IgD-negative memory B cell (primary cell): ENCODE data around the gene OR5AS1. TPM values are rescaled to one million over a fixed set of nuclear protein-coding genes. Genes with fewer than 3 reads are reported as not detected.
"Not testable (repeated sequence)": the region's sequence is repeated elsewhere in the genome, so short reads cannot be mapped to it uniquely, and the experiment has no call there.

Source experiments
- H3K27ac Mint-ChIP-seq, 3 donors: one replicate each; pipeline ENCODE4 v1.8.0; 2020 to 2022; ENCODE audit warnings: mild to moderate bottlenecking in 3 of 3, mixed read lengths in 3 of 3, moderate library complexity in 1 of 3
- H3K27me3 Mint-ChIP-seq: one replicate; pipeline ENCODE4 v1.8.0; 2021; ENCODE audit warnings: mixed read lengths
- H3K36me3 Mint-ChIP-seq: one replicate; pipeline ENCODE4 v1.8.0; 2020; ENCODE audit warnings: mild to moderate bottlenecking, mixed read lengths
- H3K4me1 Mint-ChIP-seq, 3 donors: one replicate each; pipeline ENCODE4 v1.8.0; 2020 to 2022; ENCODE audit warnings: mixed read lengths in 3 of 3, mild to moderate bottlenecking in 1 of 3
- H3K4me3 Mint-ChIP-seq, 4 donors: one replicate each; pipeline ENCODE4 v1.8.0; 2020 to 2022; ENCODE audit warnings: mild to moderate bottlenecking in 4 of 4, mixed read lengths in 4 of 4, moderate library complexity in 3 of 4
- H3K9me3 Mint-ChIP-seq, 3 donors: one replicate each; pipeline ENCODE4 v1.8.0; 2020 to 2021; ENCODE audit warnings: mixed read lengths in 3 of 3, mild to moderate bottlenecking in 1 of 3
- polyA plus RNA-seq: library from polyadenylated mRNA; unstranded; fragments of 300-500 nt; fragmentation: Illumina TruSeq; gene quantifications from one replicate; pipeline ENCODE4 v1.2.3, GENCODE V29; 2021

OR5AS1 gene
- not detected for polyA plus RNA-seq

DNA sequence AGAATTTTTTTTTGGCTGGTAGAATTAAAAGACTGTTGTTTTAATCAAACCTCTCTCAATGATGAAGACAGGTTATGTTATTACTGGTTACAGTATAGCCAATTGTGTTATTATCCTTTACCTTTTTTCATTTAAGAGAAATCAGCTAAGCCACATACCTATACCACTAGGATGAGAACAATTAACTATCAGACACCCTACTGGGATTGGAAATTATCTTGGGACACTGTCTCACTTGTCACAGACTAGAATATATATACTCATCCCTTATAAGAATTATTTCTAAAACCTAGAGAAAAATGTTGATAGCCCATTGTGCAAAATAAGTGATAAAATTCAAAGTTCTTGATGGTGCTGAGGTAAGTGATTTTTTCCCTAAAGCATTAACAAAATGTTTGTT lies at the start of gene OR5AS1:
Gene OR5AS1 (plus strand): TSS at position 301 of the 400 bp plus-strand sequence. CDS start 2,765 bp downstream, outside the sequence.
- Mint-ChIP-seq H3K36me3 (no peaks in the 10 kb centered on the region), H3K4me3 (no peak within 1 kb of the TSS), H3K27me3 (no peaks in the 10 kb centered on the region), H3K4me1 (no peaks in the 10 kb centered on the region), H3K27ac (no peak within 1 kb of the TSS), H3K9me3 (peaks cover 0 to 7% (median 5%) of the 10 kb centered on the region in 3 donors)

- no peaks in the 10 kb centered on the region for H3K4me1 Mint-ChIP-seq
- H3K9me3 Mint-ChIP-seq, result peaks cover 0 to 4% (median 2%) of the 10 kb centered on the region in 3 donors
- H3K27me3 Mint-ChIP-seq, result no peaks in the 10 kb centered on the region
- peak within 1 kb of the TSS in 1 of 4 donors; percentile 49 for H3K4me3 Mint-ChIP-seq
- no peak within 1 kb of the TSS for H3K27ac Mint-ChIP-seq
- H3K36me3 Mint-ChIP-seq, result no peaks in the 10 kb centered on the region
Observed at GRCh38 chr11:55994525-55994924, 32.9 kb upstream of the OR5AS1 start, which contains the start of gene OR5F1. OR5F1 (minus strand) TSS chr11:55994625; CDS start chr11:55994625, 0 bp downstream.

GRCh38 chr11:56010716-56011115 lies 16.7 kb upstream of the OR5AS1 start:
- Mint-ChIP-seq H3K36me3 (no peaks in the 10 kb centered on the region), H3K9me3 (peaks cover 3 to 7% (median 6%) of the 10 kb centered on the region in 3 donors), H3K27ac (no peak overlapping the region), H3K4me1 (no peaks in the 10 kb centered on the region), H3K27me3 (no peaks in the 10 kb centered on the region), H3K4me3 (no peak overlapping the region)

DNA sequence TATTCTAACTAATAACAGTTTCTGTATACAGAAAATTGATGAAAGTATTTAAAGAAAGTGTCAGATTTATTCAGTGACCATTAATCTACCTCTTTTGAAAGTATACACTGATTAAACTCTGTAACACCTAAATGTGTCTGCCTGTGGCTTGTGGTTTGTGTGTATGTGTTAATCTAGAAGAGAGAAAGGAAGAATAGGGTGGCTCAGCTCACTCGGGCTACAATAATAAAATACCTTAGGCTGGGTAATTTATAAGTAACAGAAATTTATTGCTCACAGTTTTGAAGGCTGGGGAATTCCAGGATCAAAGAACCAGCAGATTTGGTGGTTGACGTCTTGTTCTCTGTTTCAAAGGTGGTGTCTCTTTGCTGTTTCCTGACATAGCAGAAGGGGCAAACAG lies 13.6 kb upstream of the OR5AS1 start:
- H3K27me3 Mint-ChIP-seq, result no peaks in the 10 kb centered on the region
- H3K4me3 Mint-ChIP-seq, result no peak overlapping the region
- H3K36me3 Mint-ChIP-seq, result no peaks in the 10 kb centered on the region
- no peaks in the 10 kb centered on the region for H3K4me1 Mint-ChIP-seq
- H3K9me3 Mint-ChIP-seq, result peaks cover 2 to 10% (median 10%) of the 10 kb centered on the region in 3 donors
- no peak overlapping the region for H3K27ac Mint-ChIP-seq

- no peaks in the 10 kb centered on the region for H3K36me3 Mint-ChIP-seq
- peaks cover 1 to 2% (median 1%) of the 10 kb centered on the region in 3 donors for H3K9me3 Mint-ChIP-seq
- no peaks in the 10 kb centered on the region for H3K27me3 Mint-ChIP-seq
- H3K27ac Mint-ChIP-seq, result no peak overlapping the region
- no peak overlapping the region for H3K4me3 Mint-ChIP-seq
- H3K4me1 Mint-ChIP-seq, result no peaks in the 10 kb centered on the region
Observed at GRCh38 chr11:56045538-56045937, 18.1 kb downstream of the OR5AS1 start.

DNA sequence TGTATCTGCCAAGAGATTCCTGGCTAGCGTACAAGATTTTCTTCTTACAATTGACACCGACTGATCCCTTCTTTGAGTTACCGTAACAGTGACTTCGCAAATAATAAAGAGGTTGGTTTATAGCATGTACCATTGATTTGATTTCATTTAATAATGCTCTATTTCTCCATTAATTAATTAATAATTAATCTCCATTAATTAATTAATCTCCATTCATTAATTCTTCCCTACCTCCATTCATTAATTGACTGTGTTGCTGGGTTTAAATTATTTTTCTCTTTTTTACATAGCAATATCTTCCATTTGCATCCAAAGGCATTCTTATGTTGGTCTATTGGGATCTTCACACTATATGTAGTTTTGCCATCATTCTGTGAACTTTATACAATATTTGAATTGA lies 21.0 kb downstream of the OR5AS1 start:
- Mint-ChIP-seq H3K4me1 (no peaks in the 10 kb centered on the region), H3K36me3 (no peaks in the 10 kb centered on the region), H3K9me3 (peaks cover 0 to 6% (median 1%) of the 10 kb centered on the region in 3 donors), H3K27me3 (no peaks in the 10 kb centered on the region), H3K27ac (no peak overlapping the region), H3K4me3 (no peak overlapping the region)

DNA sequence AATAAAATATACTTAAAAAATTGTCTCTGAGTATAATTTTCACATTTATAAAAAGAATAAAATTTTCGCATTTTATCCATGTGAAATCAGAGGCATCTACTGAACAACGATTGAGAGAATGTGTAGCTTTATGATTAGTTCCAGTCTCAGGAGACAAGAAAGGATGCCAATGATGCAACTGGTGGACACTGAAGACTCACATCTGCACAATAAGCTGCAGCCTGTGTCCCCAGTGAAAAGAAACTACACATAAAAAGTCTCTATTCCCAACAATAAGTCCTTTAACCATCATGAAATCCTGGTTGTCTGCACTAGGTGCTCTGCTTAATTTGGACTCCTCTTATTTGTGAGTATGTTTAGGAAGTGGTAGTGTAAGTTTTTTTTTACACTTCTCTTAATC lies 22.0 kb downstream of the OR5AS1 start:
- H3K9me3 Mint-ChIP-seq, result peaks cover 0 to 8% (median 1%) of the 10 kb centered on the region in 3 donors
- H3K27ac Mint-ChIP-seq, result no peak overlapping the region
- no peaks in the 10 kb centered on the region for H3K4me1 Mint-ChIP-seq
- H3K36me3 Mint-ChIP-seq, result no peaks in the 10 kb centered on the region
- H3K4me3 Mint-ChIP-seq, result no peak overlapping the region
- no peaks in the 10 kb centered on the region for H3K27me3 Mint-ChIP-seq

GRCh38 chr11:56056366-56056765 lies 28.9 kb downstream of the OR5AS1 start:
- H3K9me3 Mint-ChIP-seq, H3K4me3 Mint-ChIP-seq, H3K27me3 Mint-ChIP-seq, H3K27ac Mint-ChIP-seq, H3K36me3 Mint-ChIP-seq, H3K4me1 Mint-ChIP-seq: not testable (repeated sequence)

GRCh38 chr11:56057661-56058237 lies 30.3 kb downstream of the OR5AS1 start:
- not testable (repeated sequence) for H3K9me3 Mint-ChIP-seq, H3K4me3 Mint-ChIP-seq, H3K36me3 Mint-ChIP-seq, H3K27me3 Mint-ChIP-seq, H3K4me1 Mint-ChIP-seq, H3K27ac Mint-ChIP-seq

DNA sequence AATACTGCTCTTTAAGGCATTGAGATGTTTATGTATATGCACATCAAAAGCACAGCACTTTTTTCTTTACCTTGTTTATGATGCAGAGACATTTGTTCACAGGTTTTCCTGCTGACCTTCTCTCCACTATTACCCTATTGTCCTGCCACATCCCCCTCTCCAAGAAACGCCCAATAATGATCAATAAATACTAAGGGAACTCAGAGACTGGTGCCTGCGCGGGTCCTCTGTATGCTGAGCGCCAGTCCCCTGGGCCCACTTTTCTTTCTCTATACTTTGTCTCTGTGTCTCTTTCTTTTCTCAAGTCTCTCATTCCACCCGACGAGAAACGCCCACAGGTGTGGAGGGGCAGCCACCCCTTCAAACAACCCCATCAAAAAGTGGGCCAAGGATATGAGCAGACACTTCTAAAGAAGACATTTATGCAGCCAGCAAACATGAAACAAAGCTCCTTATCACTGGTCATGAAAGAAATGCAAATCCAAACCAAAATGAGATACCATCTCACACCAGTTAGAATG lies 30.9 kb downstream of the OR5AS1 start:
- H3K9me3 Mint-ChIP-seq, H3K27me3 Mint-ChIP-seq, H3K4me1 Mint-ChIP-seq, H3K36me3 Mint-ChIP-seq, H3K4me3 Mint-ChIP-seq, H3K27ac Mint-ChIP-seq: not testable (repeated sequence)

- no peak overlapping the region for H3K4me3 Mint-ChIP-seq
- H3K9me3 Mint-ChIP-seq, result peaks cover 5 to 12% (median 10%) of the 10 kb centered on the region in 3 donors
- no peaks in the 10 kb centered on the region for H3K27me3 Mint-ChIP-seq
- no peaks in the 10 kb centered on the region for H3K36me3 Mint-ChIP-seq
- H3K4me1 Mint-ChIP-seq, result no peaks in the 10 kb centered on the region
- no peak overlapping the region for H3K27ac Mint-ChIP-seq
Observed at GRCh38 chr11:56066980-56067379, 39.5 kb downstream of the OR5AS1 start.

Other genes with a start within 250 kb of the OR5AS1 start
- not detected for gene OR5D14, start 232.1 kb upstream of the OR5AS1 start, polyA plus RNA-seq
- gene OR5L1, start 216.3 kb upstream of the OR5AS1 start, polyA plus RNA-seq, result not detected
- gene OR5D18, start 208.0 kb upstream of the OR5AS1 start, polyA plus RNA-seq, result not detected
- gene OR5L2, start 200.4 kb upstream of the OR5AS1 start, polyA plus RNA-seq, result not detected
- not detected for gene OR5D16, start 188.9 kb upstream of the OR5AS1 start, polyA plus RNA-seq
- gene TRIM51, start 144.4 kb upstream of the OR5AS1 start, polyA plus RNA-seq, result not detected
- gene OR5W2, start 113.1 kb upstream of the OR5AS1 start, polyA plus RNA-seq, result not detected
- not detected for gene OR5I1, start 91.3 kb upstream of the OR5AS1 start, polyA plus RNA-seq
- not detected for gene OR10AG1, start 57.7 kb upstream of the OR5AS1 start, polyA plus RNA-seq
- gene OR5F1, start 33.0 kb upstream of the OR5AS1 start, polyA plus RNA-seq, result not detected
- gene OR8I2, start 65.7 kb downstream of the OR5AS1 start, polyA plus RNA-seq, result not detected
- gene OR8H2, start 76.0 kb downstream of the OR5AS1 start, polyA plus RNA-seq, result not detected
- not detected for gene OR8H3, start 94.7 kb downstream of the OR5AS1 start, polyA plus RNA-seq
- not detected for gene OR8J3, start 112.5 kb downstream of the OR5AS1 start, polyA plus RNA-seq
- gene OR8K5, start 132.7 kb downstream of the OR5AS1 start, polyA plus RNA-seq, result not detected
- gene OR5J2, start 149.0 kb downstream of the OR5AS1 start, polyA plus RNA-seq, result not detected
- not detected for gene OR5T2, start 206.6 kb downstream of the OR5AS1 start, polyA plus RNA-seq
- not detected for gene OR5T3, start 224.6 kb downstream of the OR5AS1 start, polyA plus RNA-seq
- gene OR5T1, start 246.5 kb downstream of the OR5AS1 start, polyA plus RNA-seq, result not detected